ENCODE data around the gene DYNC1H1.
A peak's percentile ranks its signal among the peaks of the same experiment; 100 is the strongest.
"Not testable (repeated sequence)": the region's sequence is repeated elsewhere in the genome, so short reads cannot be mapped to it uniquely, and the experiment has no call there.

The DYNC1H1 gene

GRCh38 chr14:101980251-101980650, 15.9 kb downstream of the DYNC1H1 start:
- Mint-ChIP-seq H3K36me3 (ENCODE audit: low read depth) (peaks cover 87% of the 10 kb centered on the region), H3K27ac (peak overlapping the region; percentile 60), H3K4me3 (no peak overlapping the region), H3K27me3 (no peaks in the 10 kb centered on the region), H3K4me1 (ENCODE audit: low read depth) (peaks cover 16% of the 10 kb centered on the region), H3K9me3 (no peaks in the 10 kb centered on the region)
- intact Hi-C loops (cut with micrococcal nuclease) = no loop called here

GRCh38 chr14:101980700-101981099, 16.3 kb downstream of the DYNC1H1 start:
- intact Hi-C loops (cut with micrococcal nuclease) = no loop called here
- Mint-ChIP-seq H3K4me3 (no peak overlapping the region), H3K36me3 (ENCODE audit: low read depth) (peaks cover 87% of the 10 kb centered on the region), H3K27ac (peak overlapping the region; percentile 60), H3K9me3 (no peaks in the 10 kb centered on the region), H3K27me3 (no peaks in the 10 kb centered on the region), H3K4me1 (ENCODE audit: low read depth) (peaks cover 20% of the 10 kb centered on the region)

GRCh38 chr14:101982621-101983020, 18.2 kb downstream of the DYNC1H1 start:
- H3K4me3 Mint-ChIP-seq = no peak overlapping the region
- H3K9me3 Mint-ChIP-seq = no peaks in the 10 kb centered on the region
- peaks cover 34% of the 10 kb centered on the region for H3K4me1 Mint-ChIP-seq (ENCODE audit: low read depth)
- intact Hi-C loops (cut with micrococcal nuclease) = no loop called here
- H3K27ac Mint-ChIP-seq = no peak overlapping the region
- H3K36me3 Mint-ChIP-seq (ENCODE audit: low read depth) = peaks cover 87% of the 10 kb centered on the region
- no peaks in the 10 kb centered on the region for H3K27me3 Mint-ChIP-seq

- H3K9me3 Mint-ChIP-seq; intact Hi-C loops (cut with micrococcal nuclease); H3K27me3 Mint-ChIP-seq; H3K27ac Mint-ChIP-seq; H3K4me3 Mint-ChIP-seq: not testable (repeated sequence)
- Mint-ChIP-seq H3K36me3 (ENCODE audit: low read depth) (peaks cover 87% of the 10 kb centered on the region), H3K4me1 (ENCODE audit: low read depth) (peaks cover 31% of the 10 kb centered on the region)
Measured at GRCh38 chr14:101984831-101985230, 20.5 kb downstream of the DYNC1H1 start.

GRCh38 chr14:101985957-101986356, 21.6 kb downstream of the DYNC1H1 start:
- H3K27ac Mint-ChIP-seq = peak overlapping the region; percentile 30

GRCh38 chr14:101986953-101987352, 22.6 kb downstream of the DYNC1H1 start:
- H3K4me3 Mint-ChIP-seq = no peak overlapping the region
- peaks cover 25% of the 10 kb centered on the region for H3K4me1 Mint-ChIP-seq (ENCODE audit: low read depth)
- no peaks in the 10 kb centered on the region for H3K27me3 Mint-ChIP-seq
- intact Hi-C loops (cut with micrococcal nuclease) = no loop called here
- peak overlapping the region; percentile 39 for H3K27ac Mint-ChIP-seq
- no peaks in the 10 kb centered on the region for H3K9me3 Mint-ChIP-seq
- peaks cover 95% of the 10 kb centered on the region for H3K36me3 Mint-ChIP-seq (ENCODE audit: low read depth)

More at GRCh38 chr14:101985957-101986356, 21.6 kb downstream of the DYNC1H1 start:
- Mint-ChIP-seq H3K27me3 (no peaks in the 10 kb centered on the region), H3K9me3 (no peaks in the 10 kb centered on the region), H3K4me1 (ENCODE audit: low read depth) (peaks cover 26% of the 10 kb centered on the region), H3K4me3 (no peak overlapping the region), H3K36me3 (ENCODE audit: low read depth) (peaks cover 87% of the 10 kb centered on the region)
- intact Hi-C loops (cut with micrococcal nuclease) = no loop called here

GRCh38 chr14:101988377-101988776, 24.0 kb downstream of the DYNC1H1 start:
- Mint-ChIP-seq H3K27ac (no peak overlapping the region), H3K4me3 (no peak overlapping the region), H3K27me3 (no peaks in the 10 kb centered on the region), H3K36me3 (ENCODE audit: low read depth) (peaks cover 100% of the 10 kb centered on the region), H3K4me1 (ENCODE audit: low read depth) (peaks cover 38% of the 10 kb centered on the region), H3K9me3 (no peaks in the 10 kb centered on the region)
- intact Hi-C loops (cut with micrococcal nuclease) = no loop called here

GRCh38 chr14:101991352-101991751, 27.0 kb downstream of the DYNC1H1 start:
- intact Hi-C loops (cut with micrococcal nuclease) = no loop called here
- Mint-ChIP-seq H3K9me3 (no peaks in the 10 kb centered on the region), H3K27me3 (no peaks in the 10 kb centered on the region), H3K4me3 (no peak overlapping the region), H3K36me3 (ENCODE audit: low read depth) (peaks cover 100% of the 10 kb centered on the region), H3K4me1 (ENCODE audit: low read depth) (peaks cover 31% of the 10 kb centered on the region), H3K27ac (no peak overlapping the region)

- intact Hi-C loops (cut with micrococcal nuclease) = loop anchor here (2.0 kb wide), 1 partner anchor 32 kb away; no protein-coding TSS in a partner anchor
- Mint-ChIP-seq H3K4me1 (ENCODE audit: low read depth) (peaks cover 23% of the 10 kb centered on the region), H3K27me3 (no peaks in the 10 kb centered on the region), H3K36me3 (ENCODE audit: low read depth) (peaks cover 100% of the 10 kb centered on the region), H3K9me3 (no peaks in the 10 kb centered on the region), H3K27ac (peak overlapping the region; percentile 55), H3K4me3 (no peak overlapping the region)
Measured at GRCh38 chr14:101992708-101993107, 28.3 kb downstream of the DYNC1H1 start.

GRCh38 chr14:101997429-101998336, 33.3 kb downstream of the DYNC1H1 start:
- peaks cover 100% of the 10 kb centered on the region for H3K36me3 Mint-ChIP-seq (ENCODE audit: low read depth)
- H3K27me3 Mint-ChIP-seq = no peaks in the 10 kb centered on the region
- H3K27ac Mint-ChIP-seq = no peak overlapping the region
- intact Hi-C loops (cut with micrococcal nuclease) = no loop called here
- no peaks in the 10 kb centered on the region for H3K9me3 Mint-ChIP-seq
- H3K4me1 Mint-ChIP-seq (ENCODE audit: low read depth) = peaks cover 12% of the 10 kb centered on the region
- H3K4me3 Mint-ChIP-seq = no peak overlapping the region

GRCh38 chr14:102000902-102001301, 36.5 kb downstream of the DYNC1H1 start:
- no peaks in the 10 kb centered on the region for H3K9me3 Mint-ChIP-seq
- H3K4me1 Mint-ChIP-seq (ENCODE audit: low read depth) = no peaks in the 10 kb centered on the region
- intact Hi-C loops (cut with micrococcal nuclease) = no loop called here
- no peaks in the 10 kb centered on the region for H3K27me3 Mint-ChIP-seq
- no peak overlapping the region for H3K4me3 Mint-ChIP-seq
- no peak overlapping the region for H3K27ac Mint-ChIP-seq
- H3K36me3 Mint-ChIP-seq (ENCODE audit: low read depth) = peaks cover 100% of the 10 kb centered on the region

GRCh38 chr14:102005336-102005735, 41.0 kb downstream of the DYNC1H1 start:
- Mint-ChIP-seq H3K27me3 (no peaks in the 10 kb centered on the region), H3K36me3 (ENCODE audit: low read depth) (peaks cover 100% of the 10 kb centered on the region), H3K4me1 (ENCODE audit: low read depth) (no peaks in the 10 kb centered on the region), H3K27ac (no peak overlapping the region), H3K9me3 (no peaks in the 10 kb centered on the region), H3K4me3 (no peak overlapping the region)
- intact Hi-C loops (cut with micrococcal nuclease) = no loop called here

- no peaks in the 10 kb centered on the region for H3K4me1 Mint-ChIP-seq (ENCODE audit: low read depth)
- no peak overlapping the region for H3K4me3 Mint-ChIP-seq
- H3K36me3 Mint-ChIP-seq (ENCODE audit: low read depth) = peaks cover 100% of the 10 kb centered on the region
- no peaks in the 10 kb centered on the region for H3K27me3 Mint-ChIP-seq
- H3K27ac Mint-ChIP-seq = no peak overlapping the region
- no peaks in the 10 kb centered on the region for H3K9me3 Mint-ChIP-seq
- intact Hi-C loops (cut with micrococcal nuclease) = no loop called here
Measured at GRCh38 chr14:102007916-102008418, 43.6 kb downstream of the DYNC1H1 start.

- peaks cover 100% of the 10 kb centered on the region for H3K36me3 Mint-ChIP-seq (ENCODE audit: low read depth)
- intact Hi-C loops (cut with micrococcal nuclease) = no loop called here
- no peaks in the 10 kb centered on the region for H3K27me3 Mint-ChIP-seq
- no peaks in the 10 kb centered on the region for H3K4me1 Mint-ChIP-seq (ENCODE audit: low read depth)
- no peak overlapping the region for H3K4me3 Mint-ChIP-seq
- no peak overlapping the region for H3K27ac Mint-ChIP-seq
- H3K9me3 Mint-ChIP-seq = no peaks in the 10 kb centered on the region
Measured at GRCh38 chr14:102008891-102009290, 44.5 kb downstream of the DYNC1H1 start.

Data from dendritic cell treated with granulocyte-macrophage colony-stimulating factor and Interleukin-4, amounts not matched to agents 40 ng/mL and 50 ng/mL, for 4 days (primary cell).